HG03571 (cell line): ENCODE results near the gene VILL.

Experiments used
- ATAC-seq: cut with Tn5 transposase; IDR thresholded peaks from one replicate; pipeline ENCODE4 v1.9.1; 2021; ENCODE audit not compliant: unreplicated experiment

VILL gene

DNA sequence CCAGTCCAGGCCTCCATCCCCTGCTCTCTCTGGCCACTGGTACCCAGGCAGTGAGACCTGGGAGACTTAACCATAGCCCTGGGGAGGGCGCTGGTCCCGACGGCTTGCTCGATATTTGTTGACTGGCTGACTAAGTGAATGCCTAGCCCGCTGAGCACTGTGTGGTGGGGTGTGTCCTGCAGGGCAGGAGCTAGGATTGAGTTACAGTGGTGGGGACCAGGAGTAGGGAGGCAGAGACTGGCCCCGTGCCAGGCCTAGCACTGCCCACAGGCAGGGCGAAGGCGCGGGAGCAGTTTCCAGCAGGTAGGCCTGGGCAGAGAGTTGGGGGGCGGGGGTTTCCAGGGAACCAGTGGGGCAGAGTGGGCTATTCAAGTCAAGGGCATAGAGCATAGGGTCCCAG, at the start of gene VILL:
Gene VILL, plus strand, starts transcription at position 260 of the 400 bp plus-strand sequence. CDS start 2,887 bp downstream, outside the sequence.
- ATAC-seq = no peak

DNA sequence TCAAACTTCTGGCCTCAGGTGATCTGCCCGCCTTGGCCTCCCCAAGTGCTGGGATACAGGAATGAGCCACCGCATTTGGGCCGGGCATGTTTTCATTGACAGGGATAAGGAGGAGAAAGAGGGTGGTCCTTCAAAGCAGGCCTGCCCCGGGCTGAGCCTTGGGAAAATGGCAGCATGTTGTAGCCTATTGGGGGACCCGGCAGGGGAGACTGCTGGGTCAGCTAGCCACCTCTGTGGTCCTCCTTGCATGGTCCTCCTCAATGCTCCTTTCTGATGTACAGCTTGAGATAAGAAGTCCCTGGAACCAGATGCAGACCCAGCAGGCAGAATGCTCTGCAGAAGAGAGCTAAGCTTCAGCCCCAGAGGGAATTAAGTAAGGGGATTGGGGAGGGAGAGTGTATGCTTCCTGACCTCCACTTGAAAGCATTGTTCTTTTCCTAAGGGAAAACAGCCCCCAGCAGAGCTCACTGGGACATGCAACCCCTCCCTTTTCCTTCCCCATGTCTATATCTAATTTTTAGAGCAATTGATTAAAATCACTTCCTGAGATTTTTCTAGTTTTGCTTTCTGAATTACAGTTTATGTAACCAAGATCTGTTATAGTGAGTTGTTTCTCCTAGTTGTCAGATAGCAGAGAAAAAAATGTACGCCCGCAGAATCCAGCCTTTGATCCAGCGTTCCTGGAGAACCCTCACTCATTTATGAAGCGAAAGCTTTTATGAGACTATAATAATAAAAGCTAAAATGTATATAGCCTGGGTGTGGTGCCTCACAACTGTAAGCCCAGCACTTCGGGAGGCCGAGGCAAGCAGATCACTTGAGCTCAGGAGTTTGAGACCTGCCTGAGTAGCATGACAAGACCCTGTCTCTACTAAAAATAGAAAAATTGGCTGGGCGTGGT, 48.7 kb upstream of the VILL start:
- no peak for ATAC-seq

DNA sequence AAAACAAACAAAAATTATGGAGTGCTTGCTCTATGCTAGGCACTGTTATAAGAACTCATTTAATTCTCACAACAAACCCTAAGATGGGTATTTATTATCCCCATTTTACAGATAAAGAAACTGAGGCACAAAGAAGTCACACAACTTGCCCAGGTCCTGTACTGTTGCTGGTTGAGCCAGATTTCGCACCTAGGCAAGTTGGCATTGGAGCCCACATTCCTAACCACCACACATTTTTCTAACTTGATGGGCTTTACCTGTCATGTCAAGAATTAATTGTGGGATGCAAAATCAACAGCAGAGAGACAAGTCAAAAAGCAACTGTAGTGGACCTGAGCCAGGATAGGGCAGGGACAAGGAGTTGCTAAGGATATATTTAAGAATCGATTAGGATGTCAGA, 47.9 kb upstream of the VILL start:
- ATAC-seq = no peak

DNA sequence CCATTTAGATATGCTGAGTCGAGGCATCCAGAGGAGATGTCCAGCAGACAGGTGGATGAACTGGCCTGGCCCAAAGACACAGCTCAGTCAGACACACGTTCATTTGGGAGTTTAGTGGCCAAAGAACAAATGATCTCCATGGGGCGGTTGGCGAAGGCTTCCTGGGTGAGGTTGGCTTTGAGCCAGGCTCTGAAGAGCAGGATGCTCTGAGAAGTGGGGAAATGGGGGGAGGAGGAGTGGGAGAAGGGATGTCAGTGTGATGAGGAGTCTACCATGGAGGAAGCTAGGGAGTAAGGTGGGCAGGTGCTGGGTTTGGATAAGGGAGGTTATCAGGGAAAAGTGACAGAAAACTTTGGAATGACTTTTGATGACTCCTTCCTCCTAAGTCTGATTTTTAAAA, 47.5 kb upstream of the VILL start:
- no peak for ATAC-seq

DNA sequence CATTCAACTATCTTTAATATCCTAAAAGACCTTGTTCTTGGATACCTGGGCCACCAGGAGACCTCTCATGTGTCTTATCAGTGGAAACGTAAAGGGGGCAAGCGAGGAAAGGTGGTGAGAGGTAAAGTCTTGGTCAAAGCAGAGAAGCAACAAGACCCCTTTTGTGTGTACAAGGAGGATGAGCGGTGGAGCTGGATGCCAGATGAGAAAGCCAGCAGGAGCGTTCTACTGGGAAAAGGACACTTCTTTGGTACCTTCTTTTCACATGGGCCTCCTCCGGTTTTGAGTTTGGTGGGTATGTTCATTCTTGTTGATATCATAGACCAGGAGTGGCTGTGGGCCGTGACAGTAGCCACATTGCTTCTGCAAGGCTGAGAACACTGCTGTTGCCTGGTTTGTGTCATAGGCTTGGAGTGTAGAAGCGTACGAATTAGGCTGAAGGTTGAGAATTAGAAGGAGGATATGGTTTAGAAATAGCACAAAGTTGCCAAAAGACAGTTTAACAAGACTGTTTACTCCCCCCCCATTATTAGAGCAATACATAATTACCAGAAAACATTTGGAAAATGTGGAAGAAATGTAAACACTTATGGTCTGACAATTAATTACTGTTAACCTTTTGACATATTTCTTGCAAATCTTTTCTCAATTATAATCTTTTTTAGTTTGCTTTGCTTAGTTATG, 46.8 kb upstream of the VILL start:
- no peak for ATAC-seq

DNA sequence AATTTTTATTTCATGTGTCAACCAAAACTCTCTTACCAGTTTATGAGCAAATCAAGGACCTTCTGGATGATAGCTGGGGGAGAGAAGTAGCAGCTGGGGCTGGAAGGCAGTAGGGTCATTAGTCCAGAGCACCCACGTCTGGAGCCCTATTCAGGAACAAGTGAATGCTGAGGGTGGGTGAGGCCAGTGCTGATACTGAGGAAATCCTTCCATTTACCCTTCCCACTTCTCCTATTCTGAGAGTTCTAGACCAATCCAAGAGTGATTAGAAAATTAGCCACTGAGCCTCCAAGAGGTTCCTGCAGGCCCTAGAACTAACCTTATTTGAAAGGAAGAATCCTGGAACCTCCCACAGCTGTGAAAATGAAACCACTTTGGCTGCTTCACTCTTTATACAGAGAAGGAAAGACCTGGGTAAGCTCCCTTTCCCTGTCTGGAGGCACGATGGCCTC, 46.2 kb upstream of the VILL start:
- no peak for ATAC-seq

DNA sequence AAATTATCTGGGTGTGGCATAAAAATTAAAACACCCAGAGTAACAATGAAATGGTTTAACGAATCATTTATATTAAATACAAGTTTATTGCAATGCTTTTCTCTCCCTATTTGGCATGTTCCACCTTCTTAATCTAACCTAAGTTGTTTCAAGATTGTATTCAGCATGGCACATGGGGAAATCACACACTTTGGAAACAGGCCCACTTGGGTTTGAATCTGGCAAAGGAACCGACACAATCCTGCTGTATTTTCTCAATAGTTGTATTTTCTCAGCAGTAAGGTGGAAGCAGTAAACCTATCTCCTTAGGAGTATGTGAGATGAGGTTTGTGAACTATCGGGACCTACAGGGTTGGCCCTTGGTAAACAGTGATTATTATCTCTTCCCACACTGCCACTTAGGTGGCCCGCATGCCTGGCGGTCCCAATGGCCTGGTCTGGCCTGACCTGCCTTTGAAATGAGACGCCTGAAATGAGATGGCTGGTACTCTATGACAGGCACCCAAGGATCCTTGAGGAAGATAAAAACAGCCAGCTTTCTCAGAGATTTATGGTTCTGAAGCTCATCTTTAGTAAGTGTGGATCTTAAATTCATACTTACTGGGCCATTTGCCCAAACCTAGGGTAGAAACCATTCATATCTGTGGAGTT, 45.3 kb upstream of the VILL start:
- no peak for ATAC-seq

DNA sequence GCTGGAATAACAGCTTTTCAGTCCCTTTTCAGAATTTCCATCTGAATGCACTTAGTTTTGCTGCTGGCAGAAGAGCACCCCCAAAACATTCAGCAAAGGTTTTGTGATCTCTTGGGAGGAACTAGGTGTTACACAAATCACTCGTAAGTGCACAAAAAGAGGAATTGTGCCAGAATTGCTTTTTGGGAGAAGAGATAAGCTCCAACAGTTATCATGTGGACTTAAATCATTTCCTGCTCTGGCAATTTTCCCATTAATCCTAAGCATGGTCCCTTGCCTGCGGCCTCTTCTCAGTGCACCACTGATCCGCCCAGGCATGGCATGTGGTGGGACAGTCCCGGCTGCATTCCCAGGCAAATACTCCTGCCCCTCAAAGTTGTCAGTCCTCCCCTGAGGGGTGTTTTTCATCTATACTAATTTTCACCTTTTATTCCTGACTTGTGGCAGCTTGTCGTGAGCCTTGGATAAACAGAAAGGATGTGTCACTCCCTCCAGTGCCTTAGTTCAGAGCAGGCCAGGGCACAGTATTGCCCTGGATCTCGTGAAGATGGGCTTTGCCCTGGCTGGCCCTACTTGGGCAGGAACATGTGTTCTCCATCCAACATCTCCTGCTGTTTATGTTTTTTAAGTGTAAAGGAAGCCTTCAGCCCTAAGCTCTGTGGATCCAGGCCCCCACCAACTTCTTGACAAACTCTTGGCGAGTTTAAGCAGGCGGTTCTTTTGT, 44.6 kb upstream of the VILL start:
- no peak for ATAC-seq

DNA sequence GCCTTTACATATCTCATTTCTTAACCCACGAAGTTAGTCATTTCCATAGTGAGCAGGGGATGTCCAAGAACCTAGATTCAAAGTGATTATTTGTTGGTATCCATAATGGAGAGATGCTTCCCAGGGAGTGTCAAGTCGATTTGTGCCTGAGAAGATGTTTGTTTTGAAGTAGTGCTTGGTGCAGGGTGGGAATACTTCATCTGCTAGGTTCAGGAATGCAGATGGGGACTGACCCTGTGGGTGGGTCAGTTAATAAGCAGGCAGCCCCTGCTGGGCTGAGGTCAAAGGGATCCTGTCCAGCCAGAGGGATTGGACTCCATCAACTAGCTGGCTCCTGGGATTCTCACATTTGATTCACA, 44.1 kb upstream of the VILL start:
- no peak for ATAC-seq

DNA sequence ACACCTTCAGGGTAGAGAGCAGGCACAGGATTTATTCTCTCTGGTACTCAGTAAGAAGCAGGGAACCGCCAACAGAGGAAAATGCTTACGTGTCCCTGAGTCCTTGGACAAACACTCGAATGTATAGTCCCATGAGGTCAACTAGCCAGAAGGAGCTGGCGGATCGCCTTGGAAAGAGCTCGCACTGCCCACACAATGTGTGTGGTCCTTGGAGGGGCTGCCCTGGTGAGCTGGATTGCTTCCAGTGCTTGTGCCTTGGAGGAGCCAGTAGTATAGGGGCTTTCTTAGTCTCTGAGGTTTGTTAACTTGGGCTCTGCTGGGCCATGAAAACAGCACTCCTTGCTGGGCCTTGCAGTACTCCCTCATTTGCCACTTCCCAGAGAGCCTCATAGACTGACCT, 40.7 kb upstream of the VILL start:
- no peak for ATAC-seq

DNA sequence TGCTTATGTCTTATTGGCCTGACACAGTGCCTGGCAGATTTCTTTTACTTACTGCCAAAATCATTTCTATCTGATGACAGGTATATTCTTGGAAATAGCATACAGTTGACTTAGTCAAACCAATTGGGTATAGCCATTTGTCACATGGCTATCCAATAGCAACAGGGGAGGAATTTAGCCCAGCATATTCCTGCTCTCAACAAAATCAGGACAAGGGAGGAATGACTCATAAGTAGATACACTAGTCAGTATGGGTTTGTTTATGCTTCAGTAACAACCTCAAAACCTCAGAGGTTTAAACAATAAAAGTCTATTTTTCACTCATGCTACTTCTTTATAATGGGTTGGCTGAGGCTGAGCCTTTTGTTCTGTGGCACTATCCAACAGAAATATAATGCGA, 38.0 kb upstream of the VILL start:
- ATAC-seq = no peak

DNA sequence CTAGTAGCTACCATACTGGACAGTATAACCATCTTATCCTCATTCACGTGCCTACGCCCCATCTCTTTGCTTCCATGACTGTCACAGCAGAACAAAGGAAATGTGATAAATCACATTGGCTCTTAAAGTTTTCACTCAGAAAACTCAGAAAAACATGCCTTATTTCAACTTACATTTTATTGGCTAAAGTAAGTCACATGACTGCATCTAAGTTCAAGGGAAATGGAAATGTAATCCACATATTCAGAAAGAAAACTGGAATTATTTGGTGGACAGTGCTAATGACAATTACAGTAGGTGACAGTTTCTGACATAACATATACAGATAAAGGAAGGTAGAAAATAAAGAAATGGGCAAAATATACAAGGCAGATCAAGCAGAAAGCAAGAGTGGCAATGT, 37.4 kb upstream of the VILL start:
- ATAC-seq = no peak

DNA sequence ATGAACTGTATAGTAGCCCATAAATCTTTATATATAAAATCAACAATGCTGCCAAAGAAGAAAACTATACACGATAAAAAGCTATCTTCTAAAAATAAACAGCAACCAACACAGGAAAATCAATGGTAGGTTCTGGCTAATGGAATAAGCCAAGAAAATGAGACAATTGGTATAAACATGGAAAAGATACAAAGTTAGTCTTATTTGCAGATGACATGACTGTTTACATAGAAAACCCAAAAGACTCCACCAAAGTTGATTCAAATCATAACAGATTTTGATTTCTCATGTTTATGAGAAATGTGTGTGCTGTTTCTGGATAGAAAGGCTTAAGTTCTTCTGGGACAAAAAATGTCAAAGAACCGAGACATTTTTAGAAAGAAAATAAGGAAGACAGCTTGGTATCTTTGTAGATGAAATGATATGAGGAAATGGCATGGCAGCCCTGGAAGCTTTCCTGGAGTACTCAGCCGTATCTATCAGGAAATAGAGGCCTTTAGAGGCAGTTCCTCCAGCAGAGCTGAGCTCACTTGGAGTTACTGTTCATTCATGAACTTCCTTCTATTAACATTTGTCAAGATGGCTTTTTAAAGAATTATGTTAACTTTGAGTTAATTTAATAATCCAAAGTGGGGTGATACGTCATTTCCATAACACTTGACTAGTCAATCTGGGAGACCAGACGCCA, 36.7 kb upstream of the VILL start:
- ATAC-seq = no peak

DNA sequence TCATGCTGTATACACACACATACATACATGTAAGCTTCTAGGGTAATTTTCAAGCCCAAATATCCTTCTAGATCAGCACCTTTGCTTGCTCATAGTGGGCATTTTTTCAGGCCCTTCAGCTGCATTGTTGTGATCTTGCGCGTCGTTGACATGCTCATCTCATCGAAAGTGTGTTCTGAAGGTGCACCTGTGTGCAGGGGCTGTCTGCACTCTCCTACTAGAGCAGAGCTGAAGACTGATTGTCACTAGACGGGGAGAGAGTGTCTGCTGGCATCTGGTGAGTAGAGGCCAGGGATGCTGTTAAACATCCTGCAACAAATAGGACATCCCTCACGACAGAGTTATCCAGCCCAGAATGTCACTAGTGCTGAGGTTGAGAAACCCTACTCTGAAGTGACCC, 35.7 kb upstream of the VILL start:
- no peak for ATAC-seq

DNA sequence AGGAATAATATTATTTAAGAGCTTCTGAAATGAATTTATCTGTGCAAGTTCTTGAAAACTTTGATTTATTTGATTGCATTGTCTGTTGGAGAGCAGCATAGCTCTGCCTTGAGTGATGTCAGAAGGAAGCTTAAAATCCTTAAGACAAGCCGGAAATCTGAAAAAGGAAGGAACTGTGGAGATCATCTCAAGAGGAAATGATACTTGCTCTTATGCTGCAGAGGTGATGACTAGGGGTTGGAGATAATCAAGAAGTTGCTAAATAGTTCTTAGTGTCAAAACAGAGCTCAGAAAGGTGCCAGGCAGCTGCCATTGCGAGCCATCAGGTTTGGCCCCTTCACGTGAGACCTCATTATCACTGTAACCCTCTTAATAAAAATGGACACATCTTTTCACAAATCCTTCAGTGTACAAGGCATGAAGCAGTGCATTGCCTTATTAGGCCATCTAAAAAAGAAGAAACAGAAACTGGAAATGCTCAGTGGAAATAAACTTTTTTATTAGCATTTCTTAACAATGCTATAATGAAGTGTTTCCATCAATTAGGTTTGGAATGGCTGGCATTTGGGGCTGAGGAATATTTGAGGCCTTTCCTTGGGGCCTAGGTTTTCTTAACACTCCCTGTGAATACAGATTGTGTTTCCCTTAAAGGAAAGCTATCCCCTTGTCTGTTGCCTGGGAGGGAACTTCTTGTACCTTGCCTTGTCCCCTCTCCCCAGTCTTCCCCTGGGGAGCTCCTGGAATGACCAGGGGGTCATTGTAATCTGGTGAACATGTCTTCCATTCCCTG, 34.5 kb upstream of the VILL start:
- ATAC-seq = no peak

DNA sequence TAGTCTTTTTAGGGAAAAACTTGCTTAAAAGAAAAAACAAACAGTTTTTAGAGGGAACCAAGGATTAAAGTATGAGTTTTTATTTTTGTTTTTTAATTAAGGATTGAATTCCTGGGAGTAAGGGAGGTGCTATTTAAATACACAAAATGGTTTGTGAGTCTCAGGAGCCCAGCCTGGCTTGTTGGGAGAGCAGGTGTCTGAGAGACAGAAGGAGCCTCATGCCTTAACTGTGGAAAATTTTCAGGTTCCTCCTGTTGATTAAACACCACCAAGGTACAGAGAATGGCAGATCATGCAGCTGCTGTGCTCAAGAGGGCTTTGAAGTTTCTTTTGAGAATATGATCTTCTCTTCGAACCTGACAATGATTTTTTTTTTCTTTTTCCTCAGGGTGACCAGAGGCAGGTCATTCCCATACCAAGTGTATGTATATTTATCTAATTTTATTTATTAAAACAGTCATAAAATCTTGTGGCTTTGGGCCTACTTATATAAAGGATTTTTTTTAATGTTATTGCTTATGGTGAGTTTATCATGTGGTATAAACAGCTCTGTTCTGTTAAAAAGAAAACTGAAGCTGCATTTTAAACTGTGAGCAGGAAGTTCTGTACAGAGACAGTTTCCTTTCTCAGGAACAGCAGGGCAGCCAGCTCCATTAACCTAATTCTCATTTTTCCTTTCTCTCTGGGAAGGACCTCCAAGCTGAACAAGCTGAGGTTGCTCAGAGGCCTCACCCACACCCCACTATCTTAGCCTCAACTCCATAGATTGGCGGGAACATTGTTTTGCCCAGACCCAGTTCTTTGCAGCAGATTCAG, 33.7 kb upstream of the VILL start:
- no peak for ATAC-seq

DNA sequence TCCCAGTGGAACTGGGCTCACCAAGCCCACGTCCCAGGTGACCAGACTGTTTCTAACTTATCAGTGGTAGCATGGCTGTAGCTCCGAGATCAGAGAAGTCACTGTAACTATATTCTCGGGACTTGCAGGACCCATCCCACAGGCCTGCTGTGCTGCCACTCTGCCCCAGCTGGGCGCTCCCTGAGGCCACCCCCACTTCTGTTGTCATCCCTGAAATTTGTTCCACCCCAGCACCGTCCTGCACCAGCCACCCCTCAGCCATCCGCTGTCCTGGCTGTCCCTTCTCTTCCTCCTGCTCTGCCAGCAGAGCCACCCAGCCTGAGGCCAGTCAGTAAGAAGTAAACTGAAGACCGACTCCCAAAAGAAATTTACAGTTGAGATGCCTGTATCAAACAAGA, 33.0 kb upstream of the VILL start:
- ATAC-seq = no peak

DNA sequence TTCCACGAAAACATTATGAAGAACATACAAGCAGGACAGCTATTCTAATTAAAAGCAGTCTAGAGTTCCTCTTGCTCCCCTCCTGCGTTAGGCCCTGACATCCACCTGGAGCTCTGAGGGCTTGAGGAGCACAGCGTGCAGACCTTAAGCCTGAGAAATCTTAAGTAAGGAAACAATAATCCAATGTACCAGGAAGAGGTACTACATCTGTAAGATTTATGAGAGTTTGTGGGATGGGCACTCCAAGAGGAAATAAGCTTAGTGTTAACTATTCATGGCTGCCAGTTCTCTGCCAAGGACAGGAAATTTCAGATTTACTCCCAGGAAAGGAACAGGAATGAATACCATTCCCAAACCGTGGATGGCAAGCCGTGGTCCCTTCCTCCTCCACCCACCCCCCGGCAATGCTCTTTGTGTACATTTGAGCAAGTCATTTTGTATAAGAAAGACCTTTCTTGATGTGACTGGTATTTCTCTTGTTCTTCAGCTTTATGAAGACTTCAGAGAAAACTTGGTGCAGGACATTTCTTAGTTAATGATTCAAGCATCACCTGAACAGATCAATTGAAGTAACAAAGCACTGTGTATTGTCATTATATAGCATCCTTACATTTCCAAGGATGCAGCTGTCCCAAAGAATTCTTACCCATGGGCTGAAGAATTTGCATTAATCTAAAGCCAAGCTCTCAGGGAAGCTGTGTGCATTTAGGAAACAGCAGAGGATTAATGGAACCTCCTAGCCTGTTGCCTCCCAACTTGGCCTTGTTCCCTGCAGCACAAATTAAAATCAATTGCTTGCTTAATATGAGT, 28.8 kb upstream of the VILL start:
- no peak for ATAC-seq
